Stimulated activated naive CD4-positive, alpha-beta T cell treated with Interleukin-2 at 50 U/mL for 16 hours (primary cell): Measurements from ENCODE around the gene DBR1.
A peak's percentile ranks its signal among the peaks of the same experiment; 100 is the strongest.

Experiments used
- DNase-seq: peaks from one replicate; lab custom pipeline; 2025; lab: John Stamatoyannopoulos, UW

DBR1 gene

DNA sequence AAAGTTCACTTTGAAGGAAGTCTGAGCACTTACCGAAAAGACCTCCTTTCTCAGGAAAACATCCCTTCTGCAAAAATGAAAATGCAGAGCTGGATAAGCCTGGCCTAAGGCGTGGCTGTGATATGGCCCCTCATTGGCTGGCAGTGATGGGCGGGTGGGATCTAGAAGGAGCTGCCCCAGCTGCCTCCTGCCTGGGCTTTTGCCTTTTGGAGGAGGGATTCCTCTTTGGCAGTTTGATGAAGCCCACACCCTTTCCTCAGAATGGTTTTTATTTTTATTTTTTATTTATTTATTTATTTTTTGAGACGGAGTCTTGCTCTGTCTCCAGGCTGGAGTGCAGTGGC, 55.3 kb downstream of the DBR1 start:
- no peak for DNase-seq

GRCh38 chr3:138118612-138119422, 55.9 kb downstream of the DBR1 start:
- DNase-seq: peak; percentile 10

GRCh38 chr3:138114988-138115971, 59.4 kb downstream of the DBR1 start, which contains the start of gene DZIP1L:
DZIP1L (minus strand) TSS chr3:138115608; CDS start chr3:138103971, 11,637 bp downstream.
- DNase-seq: no peak

DNA sequence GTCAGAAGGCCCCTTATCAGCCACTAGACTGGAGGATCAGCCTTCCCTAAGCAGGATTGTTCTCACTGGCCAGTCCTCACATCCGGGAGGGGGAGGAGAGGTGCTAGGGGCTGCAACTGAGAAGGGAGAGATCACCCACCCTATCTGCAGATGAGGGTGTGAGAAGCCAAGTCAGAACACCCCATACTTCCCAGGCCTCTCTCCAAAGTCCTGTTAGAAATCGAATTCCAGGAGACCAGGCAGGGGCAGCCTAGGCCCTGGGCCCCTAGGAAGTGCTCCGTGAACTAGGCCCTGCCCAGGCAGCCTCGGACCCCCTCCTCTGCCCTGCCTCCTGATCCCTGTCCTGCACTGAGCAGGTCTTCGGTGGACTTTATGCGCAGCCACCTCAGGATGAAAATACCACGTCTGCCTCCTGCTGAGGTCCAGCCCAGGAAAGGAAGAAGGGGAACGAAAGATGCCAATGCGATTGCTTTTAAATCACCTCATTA, 60.2 kb downstream of the DBR1 start:
- DNase-seq: no peak

DNA sequence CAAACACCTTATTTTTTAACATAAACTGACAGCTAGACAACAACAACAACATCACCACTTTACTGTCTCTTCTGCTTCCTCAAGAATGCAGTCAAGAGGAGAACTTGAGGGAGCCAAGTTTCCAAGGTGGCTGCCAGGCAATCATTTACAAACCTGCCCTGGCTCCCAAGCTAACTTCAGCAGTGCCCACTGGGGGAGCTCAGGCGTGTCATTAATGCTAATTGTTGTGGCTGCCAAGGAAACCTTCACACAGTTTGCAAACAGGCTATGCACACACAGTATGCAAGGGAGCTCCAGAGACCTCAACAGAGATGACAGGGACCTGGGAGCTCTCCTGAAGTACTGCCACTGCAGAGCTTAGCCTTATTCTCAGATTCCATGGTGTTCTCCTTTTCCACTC, 61.4 kb downstream of the DBR1 start:
- no peak for DNase-seq

DNA sequence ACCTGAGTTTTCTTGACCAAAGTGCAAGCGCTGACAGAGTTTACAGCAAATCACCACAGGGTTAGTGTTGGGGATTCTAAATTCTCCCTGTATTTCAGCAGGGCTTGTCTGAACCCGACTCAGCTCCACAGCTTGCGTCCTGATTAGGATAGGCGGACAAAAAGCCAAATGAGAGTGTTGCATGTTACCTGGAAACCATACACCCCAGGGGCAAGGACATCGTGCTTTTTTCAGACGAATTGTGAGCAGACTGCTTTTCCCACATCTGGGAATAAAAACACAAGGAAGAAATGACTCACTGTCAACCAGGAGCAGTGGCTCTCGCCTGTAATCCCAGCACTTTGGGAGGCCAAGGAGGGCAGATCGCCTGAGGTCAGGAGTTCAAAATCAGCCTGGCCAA, 62.4 kb downstream of the DBR1 start:
- no peak for DNase-seq
